LNCaP clone FGC (cell line): ENCODE measurements around the gene LITAF.
"Not testable (repeated sequence)": the region's sequence is repeated elsewhere in the genome, so short reads cannot be mapped to it uniquely, and the experiment has no call there.

Source experiments
- DNase-seq: peaks from one replicate; pipeline ENCODE4 v3.0.0-alpha.2; 2011; ENCODE audit warnings: low read depth
- H3K4me3 ChIP-seq: 2 replicates; pipeline ENCODE4 v1.5.1; 2011; ENCODE audit warnings: mild to moderate bottlenecking, low read depth, low read length, control low read depth
- CTCF ChIP-seq: IDR thresholded peaks from 2 replicates; pipeline ENCODE4 v1.5.1; 2012; ENCODE audit warnings: mild to moderate bottlenecking; ENCODE audit not compliant: control insufficient read depth, insufficient read depth; ENCODE audit errors: extremely low read depth

The LITAF gene

GRCh38 chr16:11605891-11606290, 19.2 kb upstream of the LITAF start:
- TF ChIP-seq CTCF: no peak
- DNase-seq: no peak
- H3K4me3 ChIP-seq: no peak overlapping the region

- DNase-seq: no peak
- no peak overlapping the region for H3K4me3 ChIP-seq
- TF ChIP-seq CTCF: no peak
These were observed 18.8 kb upstream of the LITAF start for GRCh38 chr16:11605564-11605886.

GRCh38 chr16:11604783-11605563, 18.3 kb upstream of the LITAF start:
- H3K4me3 ChIP-seq: no peak overlapping the region
- no peak for DNase-seq
- TF ChIP-seq CTCF: no peak

GRCh38 chr16:11604296-11604695, 17.6 kb upstream of the LITAF start:
- not testable (repeated sequence) for H3K4me3 ChIP-seq, DNase-seq

GRCh38 chr16:11603331-11603750, 16.6 kb upstream of the LITAF start:
- no peak overlapping the region for H3K4me3 ChIP-seq
- DNase-seq: no peak
- no peak for TF ChIP-seq CTCF

- TF ChIP-seq CTCF: no peak
- no peak for DNase-seq
- H3K4me3 ChIP-seq: no peak overlapping the region
These were observed 15.6 kb upstream of the LITAF start for GRCh38 chr16:11602321-11602720.

GRCh38 chr16:11601911-11602310, 15.2 kb upstream of the LITAF start:
- no peak overlapping the region for H3K4me3 ChIP-seq
- no peak for TF ChIP-seq CTCF

GRCh38 chr16:11601425-11601824, 14.7 kb upstream of the LITAF start:
- H3K4me3 ChIP-seq: no peak overlapping the region

More at GRCh38 chr16:11601911-11602310, 15.2 kb upstream of the LITAF start:
- DNase-seq: no peak

More at GRCh38 chr16:11601425-11601824, 14.7 kb upstream of the LITAF start:
- DNase-seq: no peak
- no peak for TF ChIP-seq CTCF
